Stimulated activated CD8-positive, alpha-beta memory T cell treated with anti-CD3 and anti-CD28 coated beads, Interleukin-4, amount 100 ng/mL, for 4 hours (primary cell): ENCODE results near the gene KCNJ4.
"Not testable (repeated sequence)": the region's sequence is repeated elsewhere in the genome, so short reads cannot be mapped to it uniquely, and the experiment has no call there.

Experiments
- DNase-seq, 2 donors: peaks; one replicate each; pipeline ENCODE4 v3.0.0-alpha.2; 2020; ENCODE audit warnings: low read depth in 2 of 2, low spot score in 1 of 2

Gene KCNJ4

DNA sequence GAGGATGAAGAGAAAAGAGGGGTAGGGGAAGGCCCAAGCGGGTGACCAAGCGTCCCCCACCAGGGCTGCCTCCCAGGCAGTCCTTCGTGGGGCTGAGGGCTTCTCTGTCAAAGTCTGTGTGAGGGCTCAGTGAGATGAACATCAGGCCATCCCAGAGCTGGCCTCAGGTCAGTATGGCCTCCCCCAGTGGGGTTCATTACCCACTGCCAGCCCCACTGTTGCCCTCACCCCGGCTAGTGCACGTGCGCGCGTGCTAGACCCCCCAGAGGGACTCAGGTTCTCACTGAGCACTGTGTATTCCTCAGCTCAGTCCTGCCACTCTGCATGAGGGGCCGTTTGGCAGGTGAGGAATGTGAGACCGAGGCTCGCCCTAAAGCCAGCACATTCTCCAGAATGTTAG is 16.2 kb upstream of the KCNJ4 start:
- DNase-seq, result no peak

DNA sequence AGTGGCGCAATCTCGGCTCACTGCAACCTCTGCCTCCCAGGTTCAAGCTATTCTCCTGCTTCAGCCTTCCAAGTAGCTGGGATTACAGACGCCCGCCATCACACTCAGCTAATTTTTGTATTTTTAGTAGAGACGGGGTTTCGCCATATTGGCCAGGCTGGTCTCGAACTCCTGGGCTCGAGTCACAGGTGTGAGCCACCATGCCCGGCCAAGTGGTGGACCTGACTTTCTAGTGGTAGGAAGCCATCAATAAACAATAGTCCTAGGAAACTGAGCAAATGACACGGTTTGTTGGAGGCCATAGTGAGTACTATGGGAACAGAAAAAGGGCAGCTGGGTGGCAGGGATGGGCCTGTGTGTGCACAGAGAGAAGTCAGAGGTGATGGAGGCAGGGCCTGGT is 15.2 kb upstream of the KCNJ4 start:
- DNase-seq, result not testable (repeated sequence)

DNA sequence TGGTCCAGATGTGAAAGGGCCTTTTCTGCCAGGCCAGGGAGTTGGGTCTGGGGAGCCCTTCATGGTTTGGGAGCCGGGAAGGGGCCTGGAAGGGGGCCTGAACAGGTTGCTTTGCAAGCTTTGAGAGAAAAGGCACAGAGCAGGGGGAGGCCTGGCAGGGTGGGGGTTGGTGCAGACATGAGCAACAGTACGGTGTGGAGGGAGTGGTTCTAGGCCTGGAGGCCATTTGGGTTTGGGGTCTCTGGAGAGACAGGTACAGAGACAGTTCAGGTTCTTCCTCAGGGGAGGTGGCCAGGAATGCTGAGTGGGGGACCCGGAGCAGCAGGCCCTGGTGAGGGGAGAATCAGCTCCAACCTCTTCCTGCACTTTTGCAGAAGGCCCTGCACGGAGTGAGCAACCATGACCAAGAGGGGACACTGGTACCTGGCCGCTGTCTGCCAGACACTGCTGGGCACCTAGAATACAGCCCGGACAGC is 14.3 kb upstream of the KCNJ4 start:
- DNase-seq, result no peak

DNA sequence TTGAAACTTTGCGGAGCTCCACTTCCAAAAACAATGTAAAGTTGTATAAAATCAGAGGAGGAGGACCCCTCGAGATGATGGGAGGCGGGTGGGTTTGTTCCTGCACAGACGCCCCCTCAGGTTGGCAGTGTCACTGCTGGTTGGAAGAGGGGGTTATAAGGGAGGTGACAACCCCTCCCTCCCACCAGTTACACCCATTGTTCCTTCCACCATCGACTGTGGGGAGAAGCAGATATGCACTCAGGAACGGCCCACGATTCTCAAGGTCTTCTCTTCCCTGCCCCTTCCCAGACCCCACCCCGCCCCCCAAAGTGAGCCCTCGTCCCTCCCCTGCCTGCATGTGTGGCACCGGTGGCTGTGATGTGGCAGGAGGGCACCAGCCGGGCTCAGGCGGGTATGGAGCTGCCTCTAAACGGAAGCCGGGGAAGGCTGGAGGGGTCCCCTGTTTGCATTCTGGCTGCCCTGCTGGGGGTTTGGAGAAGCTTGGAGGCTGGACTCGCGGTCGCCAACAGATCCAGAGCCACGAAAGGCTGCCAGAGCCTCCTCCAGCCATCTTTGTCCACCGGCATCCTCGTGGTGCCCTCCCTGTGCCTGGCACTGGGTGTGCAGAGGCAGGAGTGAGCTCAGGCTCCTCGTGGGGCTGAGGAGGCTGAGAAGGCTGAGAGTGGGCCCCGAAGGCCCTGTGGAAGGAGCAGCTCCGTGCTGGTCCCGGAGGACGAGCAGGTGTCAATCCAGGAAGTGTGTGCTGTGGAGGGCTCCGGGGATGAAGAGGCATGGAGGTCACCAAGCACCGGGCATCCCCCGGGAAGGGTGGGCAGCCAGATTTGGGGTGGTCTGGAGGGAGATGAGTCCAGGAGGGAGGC is 13.7 kb upstream of the KCNJ4 start:
- no peak for DNase-seq

DNA sequence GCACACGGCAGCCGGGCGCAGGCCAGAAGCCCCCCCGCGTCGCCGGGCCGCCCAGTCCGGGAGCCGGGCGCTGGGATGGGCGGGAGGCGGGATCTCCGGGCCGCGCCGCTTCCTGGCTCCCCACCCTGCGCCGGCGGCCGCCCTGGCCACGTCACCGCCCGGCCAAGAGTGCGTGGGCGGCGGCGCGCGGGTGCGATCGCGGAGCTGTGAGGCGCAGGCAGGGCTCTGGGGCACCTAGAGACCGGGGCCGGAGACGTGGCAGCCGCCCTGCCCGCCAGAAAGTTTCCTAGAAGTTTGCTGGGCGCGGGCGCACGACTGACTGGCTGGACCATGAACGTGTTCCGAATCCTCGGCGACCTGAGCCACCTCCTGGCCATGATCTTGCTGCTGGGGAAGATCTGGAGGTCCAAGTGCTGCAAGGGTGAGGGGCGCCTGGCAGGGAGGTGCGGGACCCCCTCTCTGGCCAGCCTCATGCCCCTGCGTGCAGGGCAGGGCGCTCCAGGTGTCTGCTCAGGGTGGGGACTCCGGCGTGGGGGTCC is 13.0 kb upstream of the KCNJ4 start, which contains the start of gene KDELR3:
TSS of gene KDELR3 (plus strand) at position 193 of the 539 bp plus-strand sequence. CDS start at position 331, 138 bp downstream.
- DNase-seq, result peak in 1 of 2 donors; percentile 7

DNA sequence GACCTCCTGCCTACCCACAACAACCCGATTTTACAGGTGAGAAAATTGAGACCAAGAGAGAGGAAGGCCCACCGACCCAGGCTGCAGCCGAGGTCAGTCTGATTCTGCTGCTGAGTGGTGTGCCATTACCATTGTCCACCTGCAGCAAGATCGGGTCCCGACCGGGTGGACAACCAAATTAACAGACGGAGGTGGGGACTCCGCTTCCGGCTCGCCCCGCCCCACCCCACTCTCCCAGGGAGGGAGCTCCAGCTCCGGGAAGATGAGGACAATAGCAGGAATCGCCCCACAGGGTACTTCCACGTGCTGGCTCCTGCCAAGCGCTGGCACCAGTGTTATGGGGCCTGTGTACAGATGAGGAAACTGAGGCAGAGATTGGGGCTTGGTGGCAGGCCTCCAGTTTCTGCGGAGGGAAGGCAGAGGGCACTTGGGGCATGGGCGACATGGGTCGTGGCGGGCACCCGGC is 12.5 kb upstream of the KCNJ4 start:
- no peak for DNase-seq

DNA sequence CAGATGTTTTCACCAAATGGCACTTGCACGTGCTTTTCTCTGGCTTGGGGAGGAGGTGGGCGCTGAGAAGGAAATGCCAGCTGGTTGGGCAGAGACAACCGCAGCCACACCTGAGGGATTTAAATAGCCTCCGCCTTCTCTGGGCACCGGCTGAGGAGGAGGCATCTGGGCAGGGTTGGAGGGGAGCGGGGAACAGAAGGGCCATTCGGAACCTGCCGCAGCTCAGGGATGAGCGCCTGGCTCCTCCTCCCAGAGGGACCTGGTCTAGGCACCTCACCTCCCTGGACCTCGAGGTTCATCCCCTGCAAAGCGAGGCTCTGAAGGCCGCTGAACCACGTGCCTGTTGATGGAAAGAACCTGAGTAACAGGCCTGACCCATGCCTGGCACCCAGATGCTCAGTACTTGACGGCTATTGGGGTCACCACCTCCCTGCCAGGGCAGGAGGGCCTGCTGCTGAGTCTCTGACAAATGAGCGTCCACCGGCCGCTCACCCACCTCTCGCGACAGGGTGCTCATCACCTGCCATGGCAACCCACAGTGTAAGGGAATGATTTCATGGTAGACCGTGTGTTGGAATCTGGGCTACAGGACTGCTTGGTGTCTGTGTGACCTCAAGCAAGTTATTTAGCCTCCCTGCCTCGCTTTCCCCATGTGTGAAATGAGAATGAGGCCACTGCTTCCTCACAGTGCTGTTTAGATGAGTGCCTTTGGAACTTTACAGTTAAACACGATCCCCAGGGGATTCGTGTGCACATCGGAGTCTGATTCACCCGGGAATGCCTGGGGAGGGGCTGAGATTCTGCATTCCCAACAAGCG is 10.9 kb upstream of the KCNJ4 start:
- DNase-seq, result no peak

DNA sequence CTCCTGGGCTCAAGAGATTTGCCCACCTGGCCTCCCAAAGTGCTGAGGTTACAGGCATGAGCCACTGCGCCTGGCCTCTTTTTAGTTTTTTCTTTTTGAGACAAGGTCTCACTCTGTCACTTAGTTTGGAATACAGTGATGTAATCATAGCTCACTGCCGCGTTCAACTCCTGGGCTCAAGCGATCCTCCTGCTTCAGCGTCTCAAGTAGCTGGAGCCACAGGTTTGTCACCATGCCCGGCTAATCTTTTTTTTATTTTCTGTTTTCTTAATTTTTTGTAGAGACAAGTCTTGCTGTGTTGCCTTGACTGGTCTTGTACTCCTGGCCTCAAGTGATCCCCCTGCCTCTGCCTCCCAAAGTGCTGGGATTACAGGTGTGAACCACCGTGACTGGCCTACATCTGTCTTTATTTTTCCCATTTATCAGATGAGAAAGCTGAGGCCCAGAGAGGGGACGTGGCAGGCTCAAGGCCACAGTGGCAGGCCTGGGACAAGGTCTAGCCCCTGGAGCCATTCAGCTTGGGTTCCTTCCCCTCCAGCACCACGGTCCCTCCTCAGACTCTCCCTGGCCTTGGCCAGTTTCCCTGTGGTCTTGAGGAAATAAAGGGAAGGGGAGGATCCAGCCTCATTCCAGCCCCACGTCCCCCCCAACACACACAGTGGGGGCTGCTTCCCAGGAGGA is 10.1 kb upstream of the KCNJ4 start:
- no peak for DNase-seq

DNA sequence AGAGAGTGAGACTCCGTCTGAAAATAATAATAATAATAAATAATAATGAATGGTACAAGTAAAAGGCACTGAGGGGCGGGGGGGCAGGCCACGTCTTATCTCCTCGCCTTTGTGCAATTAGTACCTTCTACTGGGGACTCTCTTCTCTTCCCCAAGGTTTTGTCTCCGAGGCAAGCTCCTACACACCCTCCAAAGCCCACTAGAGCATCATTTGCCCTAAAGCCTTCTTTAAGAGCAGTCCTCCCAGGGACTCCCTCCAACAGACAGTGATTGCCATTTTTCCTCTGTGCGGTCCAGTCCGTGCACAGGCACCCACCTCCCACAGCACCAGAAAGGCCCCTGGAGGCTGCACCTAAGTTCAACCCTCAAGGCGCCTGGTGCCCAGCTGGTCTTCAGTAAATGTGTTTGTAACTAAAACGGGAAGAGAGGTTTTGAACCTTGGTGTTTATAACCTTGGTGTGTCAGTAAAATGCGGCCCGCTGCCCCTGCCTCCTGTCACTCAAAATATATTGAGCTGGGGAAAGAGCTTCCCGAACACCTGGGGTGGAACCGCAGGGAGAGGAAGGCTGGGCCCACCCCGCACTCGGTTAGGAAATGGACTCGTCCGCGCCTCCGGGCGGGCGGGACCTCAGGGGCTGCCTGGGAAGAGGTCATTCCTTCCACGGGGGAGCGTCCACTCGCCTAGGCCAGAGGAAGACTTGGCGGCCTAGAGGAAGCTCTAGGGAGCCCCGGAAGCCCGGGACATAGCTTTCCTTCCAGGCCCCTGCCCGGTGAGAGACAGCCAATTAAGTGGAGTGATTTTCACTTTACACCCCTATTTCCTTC is 8.2 kb upstream of the KCNJ4 start:
- no peak for DNase-seq

DNA sequence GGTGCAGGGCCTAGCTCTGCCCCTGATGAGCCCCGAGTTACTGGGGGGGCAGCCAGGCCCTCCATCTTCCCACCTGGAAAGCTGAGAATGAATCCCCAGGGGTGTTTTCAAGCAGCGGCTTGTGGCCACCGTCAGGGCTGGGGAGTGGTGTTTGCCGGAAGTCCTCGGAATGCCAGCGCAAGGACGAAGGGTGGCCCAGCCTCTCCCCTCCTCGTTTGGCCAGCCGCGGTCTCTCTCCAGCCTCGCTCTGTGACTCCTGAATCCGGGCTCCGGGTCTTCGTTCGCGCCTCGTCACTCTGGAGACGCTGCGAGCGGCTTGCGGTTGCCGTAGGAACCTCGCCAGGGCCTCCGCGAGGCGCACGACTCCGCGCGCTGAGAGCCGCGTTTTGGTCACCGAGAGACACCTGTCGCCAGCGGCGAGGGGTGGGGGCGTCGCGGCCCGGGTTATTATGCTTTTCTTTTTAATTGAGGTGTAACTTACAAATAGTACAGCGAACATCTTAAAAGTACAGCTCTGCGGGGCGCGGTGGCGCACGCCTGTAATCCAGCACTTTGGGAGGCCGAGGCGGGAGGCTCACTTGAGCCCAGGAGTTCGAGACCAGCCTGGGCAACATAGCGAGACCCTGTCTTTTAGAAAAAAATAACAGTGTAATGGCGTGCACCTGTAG is 6.5 kb upstream of the KCNJ4 start:
- peak in 1 of 2 donors; percentile 2 for DNase-seq

DNA sequence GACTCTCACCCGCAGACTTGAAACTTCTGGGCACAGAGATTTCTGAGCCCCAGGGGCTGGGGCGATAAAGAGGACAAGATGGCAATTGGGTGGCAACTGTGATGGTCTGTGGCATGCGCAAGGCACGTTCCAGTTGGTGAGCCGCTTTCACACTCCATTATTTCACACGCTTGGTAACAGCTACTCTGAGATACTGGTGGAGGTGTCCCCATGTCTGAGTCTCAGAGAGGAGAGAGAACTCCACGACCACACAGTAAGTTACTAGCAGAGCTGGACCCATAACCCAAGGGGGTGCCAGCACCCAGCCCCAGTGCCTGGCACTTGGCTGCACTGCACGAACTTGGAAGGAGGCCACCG is 6.0 kb upstream of the KCNJ4 start:
- DNase-seq, result no peak

DNA sequence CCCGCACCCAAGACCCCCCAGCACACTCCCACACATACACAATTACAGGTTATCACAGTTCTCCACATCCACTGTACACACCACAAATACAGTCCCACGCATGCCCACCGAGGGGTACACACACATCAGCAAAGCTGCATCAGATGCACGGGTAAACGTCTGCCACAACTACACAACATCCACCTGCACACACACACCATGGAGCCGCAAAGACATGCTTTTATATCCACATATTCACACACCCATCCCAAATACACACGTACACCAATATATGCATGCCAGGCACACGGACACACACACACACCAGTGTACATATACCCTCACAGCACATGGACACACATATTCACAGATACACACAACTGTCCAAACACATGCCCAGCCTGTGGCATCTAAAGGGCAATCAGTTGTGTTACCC is 5.4 kb upstream of the KCNJ4 start:
- no peak for DNase-seq

DNA sequence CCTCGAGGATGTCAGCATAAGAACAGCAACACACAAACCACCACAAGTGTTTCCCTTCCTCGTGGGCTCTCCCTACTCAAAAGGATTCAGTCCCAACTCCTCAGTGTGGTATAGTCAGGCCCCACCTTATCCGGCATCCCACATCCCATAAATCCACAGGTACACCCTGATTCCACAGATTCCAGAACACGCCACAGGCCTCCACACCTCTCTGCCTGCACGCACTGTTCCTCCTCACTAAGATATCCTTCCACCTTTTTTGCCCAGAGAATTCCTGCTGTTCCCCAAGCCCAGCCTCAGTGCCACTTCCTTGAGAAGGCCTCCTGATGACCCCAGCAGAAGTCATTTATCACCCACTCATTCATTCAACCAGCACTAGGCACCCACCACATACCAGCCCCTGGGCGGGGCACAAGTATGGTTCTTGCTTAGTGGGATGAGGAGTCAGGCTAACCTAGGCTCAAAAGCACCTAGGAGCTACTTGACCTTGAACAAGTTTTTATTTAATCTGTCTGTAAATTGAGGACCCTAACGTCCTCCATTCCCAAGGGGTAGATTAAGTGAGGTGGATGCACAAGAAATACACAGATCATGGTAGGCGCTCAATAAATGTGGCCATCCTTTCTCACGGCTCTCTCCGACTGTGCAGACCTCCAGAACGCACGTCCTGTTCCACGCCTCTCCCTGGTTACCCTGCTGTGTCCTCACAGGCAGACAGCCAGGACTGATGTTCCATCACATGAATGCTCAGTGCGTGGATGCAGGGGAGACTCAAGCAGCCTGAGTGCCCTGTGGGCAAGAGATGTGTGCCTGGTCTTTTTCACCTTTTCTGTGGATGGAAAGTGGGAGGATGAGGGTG is 2.1 kb upstream of the KCNJ4 start:
- no peak for DNase-seq

DNA sequence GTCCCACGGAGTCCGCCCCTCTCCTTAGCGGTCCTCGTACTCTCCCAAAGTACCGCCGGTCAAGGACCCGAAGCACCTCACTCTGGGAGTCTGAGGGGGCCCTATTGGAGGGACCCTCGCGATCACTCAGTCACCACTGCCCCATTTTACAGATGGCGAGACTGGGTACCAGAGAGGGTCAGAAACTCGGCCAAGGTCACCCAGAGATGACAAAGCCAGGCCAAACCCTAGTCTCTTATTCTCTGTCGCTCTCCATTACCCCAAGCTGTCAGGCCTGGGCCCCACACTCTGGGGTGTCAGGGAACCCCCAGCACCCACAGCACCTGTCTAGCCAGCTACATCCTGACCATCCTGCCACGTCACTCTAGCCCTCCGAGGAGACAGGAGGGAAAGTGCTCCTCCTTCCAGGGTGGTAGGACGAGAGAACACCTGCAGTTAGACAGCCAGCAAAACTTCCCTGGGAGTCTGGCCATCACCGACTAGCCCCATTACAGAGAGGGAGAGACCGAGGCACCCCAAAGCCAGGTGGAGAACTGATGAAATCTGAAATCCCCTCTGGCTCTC is 1.4 kb upstream of the KCNJ4 start:
- DNase-seq, result no peak

DNA sequence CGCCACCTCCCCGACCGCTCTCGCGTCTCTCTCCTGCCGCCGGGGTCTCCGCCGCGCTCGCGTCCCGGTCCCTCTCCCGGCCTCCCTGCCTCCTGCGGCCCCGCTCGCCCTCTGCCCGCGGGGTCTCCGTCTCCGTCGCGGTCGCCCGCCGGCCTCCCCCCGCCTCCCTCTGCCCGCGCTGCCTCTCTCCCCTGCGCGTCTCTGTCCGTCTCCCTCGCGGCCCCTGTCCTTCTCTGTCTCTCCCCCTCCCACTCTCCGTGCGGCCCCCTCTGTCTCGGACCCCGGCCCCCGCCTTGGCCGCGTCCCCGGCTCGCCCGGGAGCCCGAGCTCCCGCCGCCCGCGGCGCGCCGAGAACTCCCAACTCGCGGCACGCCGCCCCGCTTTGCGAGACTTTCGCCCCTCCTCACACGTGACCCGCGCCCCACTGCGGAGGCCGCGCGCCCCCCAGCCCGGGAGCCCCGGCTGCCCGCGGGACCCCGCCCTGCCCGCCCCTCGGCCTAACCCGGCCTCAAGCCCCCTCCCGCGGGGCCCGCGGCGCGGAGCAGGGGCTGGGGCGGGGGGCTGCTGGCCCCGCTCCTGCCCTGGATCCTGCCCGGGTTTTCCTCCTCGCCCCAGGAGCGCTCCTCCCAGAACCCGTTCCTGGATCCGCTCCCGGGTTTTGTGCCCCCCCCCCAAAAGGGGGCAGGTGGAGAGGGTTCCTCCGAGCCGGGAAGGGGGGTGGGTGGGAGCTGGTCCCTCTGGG is 702 bp upstream of the KCNJ4 start:
- no peak for DNase-seq

DNA sequence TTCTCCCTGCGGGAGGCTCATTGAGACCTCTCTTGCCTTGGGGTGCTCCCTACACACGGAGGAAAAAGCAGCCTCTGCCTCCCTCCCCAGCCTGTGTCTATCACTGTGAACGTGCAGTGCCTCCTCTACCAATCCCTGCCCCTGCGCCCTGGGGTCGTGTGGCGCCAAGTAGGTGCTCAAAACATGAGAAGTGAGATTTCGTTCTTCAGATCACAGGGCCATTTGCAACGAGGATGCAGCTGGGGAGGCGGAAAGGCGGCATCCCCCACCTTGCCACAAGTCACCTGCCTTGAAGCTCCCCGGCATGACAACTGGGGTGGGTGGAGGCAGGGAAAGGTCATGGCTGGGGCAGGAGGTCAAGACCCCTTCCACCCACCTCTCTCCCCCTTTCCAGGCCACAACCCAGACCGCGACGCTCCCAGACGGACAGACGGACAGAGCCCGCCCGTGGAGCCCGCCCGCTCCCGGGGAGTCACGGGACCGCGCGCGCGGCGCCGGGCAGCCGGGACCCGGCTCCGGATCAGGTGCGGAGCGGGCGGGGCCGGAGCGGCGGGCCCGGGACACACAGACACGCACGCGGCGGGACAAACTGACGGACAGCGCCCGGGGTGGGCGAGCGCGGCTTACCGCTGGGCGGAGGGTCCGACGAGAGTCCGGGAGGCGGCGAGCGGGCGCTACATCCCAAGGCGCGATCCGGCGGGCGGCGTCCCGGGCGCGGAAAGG is 485 bp downstream of the KCNJ4 start:
- DNase-seq, result no peak

DNA sequence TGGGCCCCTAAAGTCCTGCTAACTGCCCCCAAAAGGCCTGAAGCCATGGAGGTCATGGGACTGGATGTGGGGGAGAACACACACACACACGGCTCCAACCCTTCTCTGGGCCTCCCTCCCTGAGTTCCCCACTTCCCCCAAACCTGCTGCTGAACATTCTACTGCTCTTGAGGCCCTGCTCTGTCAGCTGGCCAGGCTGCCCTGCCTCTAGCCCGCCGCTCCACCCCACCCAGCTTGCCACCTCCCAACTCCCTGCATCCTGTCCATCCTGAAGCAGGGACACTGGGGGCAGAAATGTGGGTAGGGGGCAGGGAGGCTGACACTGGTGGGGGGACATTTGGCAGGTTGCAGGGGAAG is 1.0 kb downstream of the KCNJ4 start:
- DNase-seq, result no peak
